K562 (cell line): ENCODE results near the gene CD84. TPM values are rescaled to one million over a fixed set of nuclear protein-coding genes. Genes with fewer than 3 reads are reported as not detected.
A peak's percentile ranks its signal among the peaks of the same experiment; 100 is the strongest.

Experiments used
- ATAC-seq: fragments of 200-7000 bp; cut with Tn5 transposase; 3 replicates; pipeline ENCODE4 v1.9.1; 2020; ENCODE audit warnings: moderate library complexity
- BruUV-seq: library from RNA; stranded (reverse); fragments of 400-500 nt; replicated peaks from 2 replicates; lab custom pipeline; 2021; lab: Mats Ljungman, UMichigan
- CTCF ChIA-PET: fragments of 300-600 bp; formaldehyde crosslinking; extraction: SDS; loops from one replicate; lab custom pipeline; 2021; ENCODE audit warnings: low intra/inter-chr PET ratio; lab: Yijun Ruan, JAX
- POLR2A ChIA-PET: fragments of 300-600, 350-650 bp; sonication (Branson Sonifier 250); formaldehyde crosslinking; extraction: SDS; loops from one replicate; lab custom pipeline; 2021; ENCODE audit warnings: antibody characterized with exemption, inconsistent platforms; lab: Yijun Ruan, JAX
- DNase-seq, 4 experiments: peaks; one replicate each; pipeline versions ENCODE4 v3.0.0 to v3.0.0-alpha.2; 2011 to 2018; ENCODE audit warnings: low spot score in 3 of 4, mixed read lengths in 3 of 4; ENCODE audit errors: extremely low read depth in 1 of 4
- FAIRE-seq: peaks from 2 replicates; lab custom pipeline; 2011; peaks lifted over from hg19 to GRCh38; lab: Jason Lieb, UNC
- H2AFZ ChIP-seq: 2 replicates; pipeline ENCODE4 v1.6.0; 2011; ENCODE audit warnings: low read depth, low read length, control low read depth, inconsistent platforms
- H3K27ac ChIP-seq: fragments of 200-600 bp; 3 replicates; pipeline ENCODE4 v1.8.0; 2011; ENCODE audit warnings: low read depth, mild to moderate bottlenecking, control low read depth, inconsistent platforms, low read length, moderate library complexity, mixed read lengths; ENCODE audit errors: extremely low read depth
- H3K27me3 ChIP-seq, 2 experiments: fragments of 300-600 bp in 1 of 2; 2 replicates in 1 of 2; 3 replicates in 1 of 2; pipeline versions ENCODE4 v1.6.0 to v1.8.0; 2011; ENCODE audit warnings: inconsistent platforms in 2 of 2, low read length in 2 of 2, mild to moderate bottlenecking in 1 of 2, mixed read lengths in 1 of 2, moderate library complexity in 1 of 2; ENCODE audit not compliant: control insufficient read depth in 2 of 2, insufficient read depth in 2 of 2
- H3K36me3 ChIP-seq: fragments of 300-600 bp; 3 replicates; pipeline ENCODE4 v1.8.0; 2011; ENCODE audit warnings: mild to moderate bottlenecking, low read length, inconsistent platforms; ENCODE audit not compliant: control insufficient read depth, insufficient read depth
- H3K4me1 ChIP-seq, 2 experiments: fragments of 200-600 bp in 1 of 2; replicated peaks in 1 of 2; 2 replicates in 1 of 2; 3 replicates in 1 of 2; pipeline versions ENCODE4 v1.5.1 to v1.8.0; 2011; ENCODE audit warnings: inconsistent platforms in 2 of 2, low read length in 2 of 2, mild to moderate bottlenecking in 1 of 2, mixed read lengths in 1 of 2, moderate library complexity in 1 of 2; ENCODE audit not compliant: control insufficient read depth in 2 of 2, insufficient read depth in 2 of 2
- H3K4me2 ChIP-seq: 2 replicates; pipeline ENCODE4 v1.6.1; 2011; ENCODE audit warnings: low read length, control low read depth, inconsistent platforms, mixed read lengths; ENCODE audit not compliant: insufficient read depth
- H3K4me3 ChIP-seq: fragments of 200-600 bp; sonication (generic), shearing (Covaris generic); 2 replicates; pipeline ENCODE4 v1.5.1; 2016; ENCODE audit warnings: control low read depth, inconsistent platforms
- H3K79me2 ChIP-seq: fragments of 200-600 bp; 3 replicates; pipeline ENCODE4 v1.8.0; 2011; ENCODE audit warnings: low read length, inconsistent platforms; ENCODE audit not compliant: control insufficient read depth, insufficient read depth
- H3K9ac ChIP-seq, 2 experiments: 2 replicates each; pipeline versions ENCODE4 v1.6.0 to v1.6.1; 2011; ENCODE audit warnings: low read depth in 2 of 2, low read length in 2 of 2, control low read depth in 1 of 2, inconsistent platforms in 1 of 2, mild to moderate bottlenecking in 1 of 2, mixed read lengths in 1 of 2; ENCODE audit not compliant: insufficient read depth in 1 of 2
- H3K9me1 ChIP-seq: one replicate; pipeline ENCODE4 v1.6.0; 2011; ENCODE audit warnings: inconsistent platforms, mild to moderate bottlenecking, low read length, moderate library complexity; ENCODE audit not compliant: control insufficient read depth, insufficient read depth
- H3K9me3 ChIP-seq: replicated peaks from 2 replicates; pipeline ENCODE4 v1.5.1; 2011; ENCODE audit warnings: low read depth, low read length, inconsistent platforms; ENCODE audit not compliant: control insufficient read depth, insufficient read depth
- H4K20me1 ChIP-seq: replicated peaks from 2 replicates; pipeline ENCODE4 v1.6.1; 2011; ENCODE audit warnings: low read length, inconsistent platforms, mixed read lengths; ENCODE audit not compliant: control insufficient read depth, insufficient read depth
- PCBP1 ChIP-seq: fragments of 200-400 bp; formaldehyde crosslinking; IDR thresholded peaks from 2 replicates; pipeline ENCODE4 v1.6.1; 2018; ENCODE audit warnings: mild to moderate bottlenecking, low read depth, low read length; ENCODE audit not compliant: poor library complexity, severe bottlenecking
- SAFB2 ChIP-seq: fragments of 200-400 bp; formaldehyde crosslinking; IDR thresholded peaks from 2 replicates; pipeline ENCODE4 v1.6.1; 2018; ENCODE audit warnings: borderline replicate concordance, low read length, low read depth, moderate library complexity; ENCODE audit not compliant: severe bottlenecking
- WGBS: fragments of 100-300 bp; shearing (Covaris generic); methylation state at CpG from one replicate; pipeline ENCODE4 v1.1.6; 2016; ENCODE audit warnings: low coverage, mixed read lengths; ENCODE audit not compliant: insufficient coverage; ENCODE audit errors: missing lambda C conversion rate; 5-methylcytosine and 5-hydroxymethylcytosine counted together
- in situ Hi-C: fragments of 300-500 bp; cut with MboI; formaldehyde crosslinking; loops from 4 replicates; pipeline ENCODE4 v1.15.0; 2018; ENCODE audit warnings: inconsistent platforms, mixed read lengths
- intact Hi-C: fragments of 100-400 bp; cut with micrococcal nuclease; formaldehyde crosslinking; loops from 2 replicates; pipeline ENCODE4 v1.14.2; 2022
- polyA plus RNA-seq, 8 experiments: library from polyadenylated mRNA; depleted of rRNA in 4 of 8; stranded (reverse) in 5 of 8; unstranded in 3 of 8; fragments of >200 nt; fragmentation: Nextera tagmentation in 2 of 8; fragmentation: Illumina TruSeq in 1 of 8; extraction: Ambion mirVana in 2 of 8; extraction: Trizol in 1 of 8; gene quantifications; 2 replicates each; pipeline versions ENCODE4 v1.2.1 to v1.2.3, GENCODE V29; 2011 to 2014; ENCODE audit warnings: inconsistent platforms in 1 of 8, missing spikeins in 1 of 8
- total RNA-seq, 7 experiments: library from RNA; depleted of rRNA in 6 of 7; stranded (reverse); fragments of >200 nt in 6 of 7; fragmentation: Illumina TruSeq in 2 of 7; extraction: Trizol in 2 of 7; gene quantifications; 2 replicates each; pipeline versions ENCODE4 v1.2.1 to v1.2.3, GENCODE V29; 2011 to 2021; ENCODE audit warnings: low replicate concordance in 1 of 7
- TF ChIP-seq, protein P1 (sequence below), 2 experiments: fragments of 450-650 bp in 1 of 2; sonication (generic) in 1 of 2; formaldehyde crosslinking; conservative IDR thresholded peaks; 2 replicates each; pipeline versions ENCODE4 v1.4.0 to v1.8.1; 2020 to 2022; ENCODE audit warnings: mild to moderate bottlenecking in 1 of 2, missing genetic modification reagents in 1 of 2
- TF ChIP-seq, protein P2 (sequence below): fragments of 450-650 bp; IDR thresholded peaks from 2 replicates; pipeline ENCODE4 v1.6.1; 2016

Gene CD84
- total and polyA plus RNA-seq, 9 of the 15 experiments (the other 6 are each of a cell fraction or from before 2014, with no cell fraction given): 0.82 to 6.8 (median 2.0) TPM

DNA sequence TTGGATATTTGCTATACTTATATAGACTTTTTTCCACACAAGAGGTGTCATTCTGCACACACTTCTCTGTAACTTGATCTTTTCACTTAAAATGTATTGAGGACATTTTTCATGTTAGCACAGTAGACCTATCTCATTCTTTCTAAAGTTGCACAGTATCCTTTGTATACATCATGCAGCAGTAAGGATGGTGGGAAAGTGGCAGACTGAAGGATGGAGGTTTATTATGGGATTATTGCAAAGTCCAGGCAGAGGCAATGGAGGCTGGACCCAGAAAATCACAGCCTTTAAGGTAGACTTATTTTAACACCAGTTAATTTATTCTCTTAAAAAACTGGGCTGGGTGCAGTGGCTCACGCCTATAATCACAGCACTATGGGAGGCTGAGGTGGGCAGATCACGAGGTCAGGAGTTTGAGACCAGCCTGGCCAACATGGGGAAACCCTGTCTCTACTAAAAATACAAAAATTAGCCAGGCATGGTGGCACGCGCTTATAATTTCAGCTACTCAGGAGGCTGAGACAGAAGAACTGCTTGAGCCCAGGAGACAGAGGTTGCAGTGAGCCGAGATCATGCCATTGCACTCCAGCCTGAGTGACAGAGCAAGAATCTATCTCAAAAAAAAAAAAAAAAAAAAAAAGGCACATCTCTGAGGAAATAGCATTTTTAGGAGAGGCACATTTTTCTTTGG is 41.8 kb upstream of the CD84 start:
- H3K4me1 ChIP-seq: peaks cover 4 to 14% of the 10 kb centered on the region in 2 experiments; a peak in 4 of 5 replicates
- in situ Hi-C loops: no loop called here
- H2AFZ ChIP-seq: no peak overlapping the region
- FAIRE-seq: no peak
- POLR2A ChIA-PET: interaction anchor here (0.7 kb wide), 1 partner anchor 20 kb away, joined by 3 read pairs; no protein-coding TSS in a partner anchor
- H3K4me3 ChIP-seq: no peak overlapping the region
- TF ChIP-seq PCBP1 (no peak), SAFB2 (no peak)
- TF ChIP-seq, protein P1, sequence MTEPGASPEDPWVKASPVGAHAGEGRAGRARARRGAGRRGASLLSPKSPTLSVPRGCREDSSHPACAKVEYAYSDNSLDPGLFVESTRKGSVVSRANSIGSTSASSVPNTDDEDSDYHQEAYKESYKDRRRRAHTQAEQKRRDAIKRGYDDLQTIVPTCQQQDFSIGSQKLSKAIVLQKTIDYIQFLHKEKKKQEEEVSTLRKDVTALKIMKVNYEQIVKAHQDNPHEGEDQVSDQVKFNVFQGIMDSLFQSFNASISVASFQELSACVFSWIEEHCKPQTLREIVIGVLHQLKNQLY (CRISPR knock-in tag; conservative IDR thresholded peaks at IDR 0.05): no peak
- TF ChIP-seq, protein P2, sequence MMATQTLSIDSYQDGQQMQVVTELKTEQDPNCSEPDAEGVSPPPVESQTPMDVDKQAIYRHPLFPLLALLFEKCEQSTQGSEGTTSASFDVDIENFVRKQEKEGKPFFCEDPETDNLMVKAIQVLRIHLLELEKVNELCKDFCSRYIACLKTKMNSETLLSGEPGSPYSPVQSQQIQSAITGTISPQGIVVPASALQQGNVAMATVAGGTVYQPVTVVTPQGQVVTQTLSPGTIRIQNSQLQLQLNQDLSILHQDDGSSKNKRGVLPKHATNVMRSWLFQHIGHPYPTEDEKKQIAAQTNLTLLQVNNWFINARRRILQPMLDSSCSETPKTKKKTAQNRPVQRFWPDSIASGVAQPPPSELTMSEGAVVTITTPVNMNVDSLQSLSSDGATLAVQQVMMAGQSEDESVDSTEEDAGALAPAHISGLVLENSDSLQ: peak; percentile 24; the same call in 1 of the 2 replicates
- TF ChIP-seq, all 486 proteins: peak for 1
- no peaks in the 10 kb centered on the region for H4K20me1 ChIP-seq
- H3K4me2 ChIP-seq: no peak overlapping the region
- no peak overlapping the region for H3K9ac ChIP-seq
- H3K9me3 ChIP-seq: 0 out of 2 replicates have a peak, but pooled peaks cover 3% of the 10 kb centered on the region
- H3K27ac ChIP-seq: no peak overlapping the region
- intact Hi-C loops: loop anchor here (10.0 kb wide), 1 partner anchor 144 kb away; no protein-coding TSS in a partner anchor
- ATAC-seq (no peak), DNase-seq (no peak)
- no peaks in the 10 kb centered on the region for H3K9me1 ChIP-seq
- no TSS peak for BruUV-seq
- H3K79me2 ChIP-seq: no peaks in the 10 kb centered on the region
- CTCF ChIA-PET: no interaction called here
- WGBS: 73% methylated on average over 4 of the region's 5 CpGs
- no peaks in the 10 kb centered on the region for H3K27me3 ChIP-seq
- H3K36me3 ChIP-seq: no peaks in the 10 kb centered on the region
